H9 (cell line): ENCODE measurements around the gene POLR2A. TPM values are rescaled to one million over a fixed set of nuclear protein-coding genes. Genes with fewer than 3 reads are reported as not detected.

Experiments
- DNase-seq: peaks from one replicate; pipeline ENCODE4 v3.0.0-alpha.2; 2017
- H2AFZ ChIP-seq: one replicate; pipeline ENCODE4 v1.6.1; 2013; ENCODE audit warnings: mild to moderate bottlenecking, low read length, control low read depth, moderate library complexity
- H2AK5ac ChIP-seq: 2 replicates; pipeline ENCODE4 v1.6.1; 2013; ENCODE audit warnings: low read length, control low read depth, mixed read lengths; ENCODE audit not compliant: insufficient read length
- H2BK120ac ChIP-seq: one replicate; pipeline ENCODE4 v1.6.1; 2013; ENCODE audit warnings: low read depth, mild to moderate bottlenecking, low read length, control low read depth, inconsistent platforms; ENCODE audit not compliant: poor library complexity, severe bottlenecking
- H2BK12ac ChIP-seq: 2 replicates; pipeline ENCODE4 v1.6.1; 2013; ENCODE audit warnings: low read length, control low read depth, mixed read lengths, low read depth; ENCODE audit not compliant: insufficient read length
- H2BK15ac ChIP-seq: 2 replicates; pipeline ENCODE4 v1.6.1; 2013; ENCODE audit warnings: low read depth, low read length, control low read depth
- H2BK20ac ChIP-seq: one replicate; pipeline ENCODE4 v1.6.1; 2013; ENCODE audit warnings: low read depth, mild to moderate bottlenecking, low read length, control low read depth, inconsistent platforms; ENCODE audit not compliant: poor library complexity, severe bottlenecking
- H2BK5ac ChIP-seq: 2 replicates; pipeline ENCODE4 v1.6.1; 2013; ENCODE audit warnings: low read length, control low read depth, mixed read lengths; ENCODE audit not compliant: insufficient read length
- H3K14ac ChIP-seq: 2 replicates; pipeline ENCODE4 v1.6.1; 2013; ENCODE audit warnings: low read length, control low read depth; ENCODE audit not compliant: insufficient read depth
- H3K18ac ChIP-seq: 2 replicates; pipeline ENCODE4 v1.6.1; 2013; ENCODE audit warnings: low read depth, mild to moderate bottlenecking, mixed read lengths, low read length, control low read depth; ENCODE audit not compliant: insufficient read length
- H3K23ac ChIP-seq: 2 replicates; pipeline ENCODE4 v1.6.1; 2013; ENCODE audit warnings: low read length, control low read depth, mixed read lengths, low read depth; ENCODE audit not compliant: insufficient read length
- H3K23me2 ChIP-seq: 2 replicates; pipeline ENCODE4 v1.6.1; 2013; ENCODE audit warnings: low read depth, mild to moderate bottlenecking, mixed read lengths, low read length, control low read depth; ENCODE audit not compliant: insufficient read length, poor library complexity, severe bottlenecking
- H3K27ac ChIP-seq: 2 replicates; pipeline ENCODE4 v1.5.1; 2013; ENCODE audit warnings: low read length, control low read depth, mixed read lengths, low read depth; ENCODE audit not compliant: insufficient read length
- H3K27me3 ChIP-seq: 2 replicates; pipeline ENCODE4 v1.6.1; 2013; ENCODE audit warnings: low read length, control low read depth, inconsistent platforms; ENCODE audit not compliant: insufficient read depth
- H3K4ac ChIP-seq: 2 replicates; pipeline ENCODE4 v1.6.1; 2013; ENCODE audit warnings: low read depth, mild to moderate bottlenecking, control low read depth, inconsistent platforms, low read length, moderate library complexity
- H3K4me1 ChIP-seq: 2 replicates; pipeline ENCODE4 v1.6.1; 2013; ENCODE audit warnings: low read length, control low read depth, inconsistent platforms; ENCODE audit not compliant: insufficient read depth
- H3K4me2 ChIP-seq: 2 replicates; pipeline ENCODE4 v1.6.1; 2013; ENCODE audit warnings: low read length, control low read depth, mixed read lengths; ENCODE audit not compliant: insufficient read length, insufficient read depth
- H3K56ac ChIP-seq: 2 replicates; pipeline ENCODE4 v1.6.1; 2013; ENCODE audit warnings: low read depth, mild to moderate bottlenecking, mixed read lengths, low read length, control low read depth; ENCODE audit not compliant: insufficient read length
- H3K79me1 ChIP-seq: 2 replicates; pipeline ENCODE4 v1.6.1; 2013; ENCODE audit warnings: low read depth, mild to moderate bottlenecking, moderate library complexity, low read length, control low read depth, inconsistent platforms; ENCODE audit not compliant: insufficient read depth, poor library complexity, severe bottlenecking
- H3K79me2 ChIP-seq: 2 replicates; pipeline ENCODE4 v1.6.1; 2013; ENCODE audit warnings: low read length, control low read depth, inconsistent platforms; ENCODE audit not compliant: insufficient read depth
- H3K9ac ChIP-seq: 2 replicates; pipeline ENCODE4 v1.6.1; 2013; ENCODE audit warnings: low read length, control low read depth, mixed read lengths; ENCODE audit not compliant: insufficient read length; ENCODE audit errors: extremely low read depth
- H3K9me3 ChIP-seq: one replicate; pipeline ENCODE4 v1.6.1; 2013; ENCODE audit warnings: low read depth, low read length, inconsistent platforms; ENCODE audit not compliant: control insufficient read depth
- H3T11ph ChIP-seq: one replicate; pipeline ENCODE4 v1.6.1; 2013; ENCODE audit warnings: mild to moderate bottlenecking, low read length, control low read depth, inconsistent platforms
- H4K20me1 ChIP-seq: one replicate; pipeline ENCODE4 v1.6.1; 2013; ENCODE audit not compliant: control insufficient read depth, insufficient read length, insufficient read depth
- H4K5ac ChIP-seq: 2 replicates; pipeline ENCODE4 v1.6.1; 2013; ENCODE audit warnings: low read depth, mild to moderate bottlenecking, mixed read lengths, low read length, control low read depth; ENCODE audit not compliant: insufficient read length
- H4K8ac ChIP-seq: replicated peaks from 2 replicates; pipeline ENCODE4 v1.6.1; 2013; ENCODE audit warnings: low read length, control low read depth, mixed read lengths, low read depth; ENCODE audit not compliant: insufficient read length
- H4K91ac ChIP-seq: 2 replicates; pipeline ENCODE4 v1.6.1; 2013; ENCODE audit warnings: low read depth, mild to moderate bottlenecking, moderate library complexity, mixed read lengths, low read length, control low read depth; ENCODE audit not compliant: insufficient read length
- H3K27ac Mint-ChIP-seq, 3 experiments: 2 replicates in 2 of 3; 3 replicates in 1 of 3; pipeline ENCODE4 v1.8.0; 2020 to 2021; ENCODE audit warnings: mixed read lengths in 3 of 3, mild to moderate bottlenecking in 1 of 3, moderate library complexity in 1 of 3
- H3K27me3 Mint-ChIP-seq: 2 replicates; pipeline ENCODE4 v1.8.0; 2021; ENCODE audit warnings: low read depth, mild to moderate bottlenecking, moderate library complexity, mixed read lengths
- H3K36me3 Mint-ChIP-seq, 3 experiments: 2 replicates in 2 of 3; 3 replicates in 1 of 3; pipeline ENCODE4 v1.8.0; 2020 to 2021; ENCODE audit warnings: low read depth in 3 of 3, mixed read lengths in 3 of 3; ENCODE audit not compliant: insufficient read depth in 1 of 3
- H3K4me1 Mint-ChIP-seq, 2 experiments: 2 replicates each; pipeline ENCODE4 v1.8.0; 2020; ENCODE audit warnings: mixed read lengths in 2 of 2
- H3K4me3 Mint-ChIP-seq, 2 experiments: 2 replicates in 1 of 2; 3 replicates in 1 of 2; pipeline ENCODE4 v1.8.0; 2020 to 2021; ENCODE audit warnings: mild to moderate bottlenecking in 2 of 2, mixed read lengths in 2 of 2, moderate library complexity in 1 of 2
- H3K9me3 Mint-ChIP-seq, 2 experiments: 2 replicates in 1 of 2; 3 replicates in 1 of 2; pipeline ENCODE4 v1.8.0; 2020; ENCODE audit warnings: mild to moderate bottlenecking in 2 of 2, mixed read lengths in 2 of 2, moderate library complexity in 1 of 2
- WGBS: extraction: QIAGEN DNeasy Blood & Tissue Kit; methylation state at CpG from one replicate; pipeline ENCODE4 v1.1.7; 2013; ENCODE audit warnings: missing lambda C conversion rate, low lambda C conversion rate, mixed read lengths; ENCODE audit not compliant: insufficient read length; ENCODE audit errors: extremely low coverage; 5-methylcytosine and 5-hydroxymethylcytosine counted together
- total RNA-seq: library from RNA; stranded (reverse); gene quantifications from 2 replicates; pipeline ENCODE4 v1.2.1, GENCODE V29; 2021
- TF ChIP-seq, protein P1 (sequence below): fragments of 200-600 bp; sonication (generic); conservative IDR thresholded peaks from 3 replicates; pipeline ENCODE4 v1.8.0; 2021; ENCODE audit warnings: antibody characterized with exemption, mild to moderate bottlenecking

The POLR2A gene
- total RNA-seq, 1 experiment from 2014 or later = 153 TPM

- no peak overlapping the region for H4K8ac ChIP-seq
- no peak overlapping the region for H3K27ac ChIP-seq
- no peak overlapping the region for H3K23ac ChIP-seq
- no peak overlapping the region for H4K91ac ChIP-seq
- no peak overlapping the region for H2BK12ac ChIP-seq
- Mint-ChIP-seq H3K36me3 (peaks cover 73 to 93% (median 90%) of the 10 kb centered on the region in 3 experiments), H3K9me3 (no peaks in the 10 kb centered on the region), H3K4me1 (no peaks in the 10 kb centered on the region), H3K27ac (0 out of 7 replicates have a peak overlapping the region, but pooled peaks of 1 of the 3 experiments have one; percentile 5), H3K27me3 (no peaks in the 10 kb centered on the region), H3K4me3 (no peak overlapping the region)
- H3K9ac ChIP-seq = no peak overlapping the region
- no peak overlapping the region for H2BK20ac ChIP-seq
- H2BK5ac ChIP-seq = no peak overlapping the region
- no peak overlapping the region for H2BK15ac ChIP-seq
- no peak overlapping the region for H3T11ph ChIP-seq
- H2AFZ ChIP-seq = no peak overlapping the region
- no peak overlapping the region for H3K18ac ChIP-seq
- TF ChIP-seq, protein P1, sequence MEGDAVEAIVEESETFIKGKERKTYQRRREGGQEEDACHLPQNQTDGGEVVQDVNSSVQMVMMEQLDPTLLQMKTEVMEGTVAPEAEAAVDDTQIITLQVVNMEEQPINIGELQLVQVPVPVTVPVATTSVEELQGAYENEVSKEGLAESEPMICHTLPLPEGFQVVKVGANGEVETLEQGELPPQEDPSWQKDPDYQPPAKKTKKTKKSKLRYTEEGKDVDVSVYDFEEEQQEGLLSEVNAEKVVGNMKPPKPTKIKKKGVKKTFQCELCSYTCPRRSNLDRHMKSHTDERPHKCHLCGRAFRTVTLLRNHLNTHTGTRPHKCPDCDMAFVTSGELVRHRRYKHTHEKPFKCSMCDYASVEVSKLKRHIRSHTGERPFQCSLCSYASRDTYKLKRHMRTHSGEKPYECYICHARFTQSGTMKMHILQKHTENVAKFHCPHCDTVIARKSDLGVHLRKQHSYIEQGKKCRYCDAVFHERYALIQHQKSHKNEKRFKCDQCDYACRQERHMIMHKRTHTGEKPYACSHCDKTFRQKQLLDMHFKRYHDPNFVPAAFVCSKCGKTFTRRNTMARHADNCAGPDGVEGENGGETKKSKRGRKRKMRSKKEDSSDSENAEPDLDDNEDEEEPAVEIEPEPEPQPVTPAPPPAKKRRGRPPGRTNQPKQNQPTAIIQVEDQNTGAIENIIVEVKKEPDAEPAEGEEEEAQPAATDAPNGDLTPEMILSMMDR = no peak
- H4K20me1 ChIP-seq = no peaks in the 10 kb centered on the region
- H3K27me3 ChIP-seq = no peaks in the 10 kb centered on the region
- H3K4ac ChIP-seq = no peak overlapping the region
- no peak for DNase-seq
- H2BK120ac ChIP-seq = no peak overlapping the region
- no peaks in the 10 kb centered on the region for H3K79me1 ChIP-seq
- 100% methylated on average over 1 of the region's 14 CpGs for WGBS
- H3K9me3 ChIP-seq = no peaks in the 10 kb centered on the region
- H4K5ac ChIP-seq = no peak overlapping the region
- H3K79me2 ChIP-seq = 0 out of 2 replicates have a peak, but pooled peaks cover 1% of the 10 kb centered on the region
- H3K4me1 ChIP-seq = no peaks in the 10 kb centered on the region
- H2AK5ac ChIP-seq = no peak overlapping the region
- no peak overlapping the region for H3K56ac ChIP-seq
- H3K23me2 ChIP-seq = no peaks in the 10 kb centered on the region
- no peak overlapping the region for H3K14ac ChIP-seq
- H3K4me2 ChIP-seq = no peak overlapping the region
Observed at GRCh38 chr17:7501729-7502128, 17.6 kb downstream of the POLR2A start.
